ENCODE results near the gene CCDC57. TPM values are rescaled to one million over a fixed set of nuclear protein-coding genes. Genes with fewer than 3 reads are reported as not detected.
A peak's percentile ranks its signal among the peaks of the same experiment; 100 is the strongest.

CCDC57 gene
- total and polyA plus RNA-seq, 8 donors = 19.6 to 176 (median 25.4) TPM

- Histone ChIP-seq H3K27me3 (no peaks in the 10 kb centered on the region), H3K4me1 (peaks cover 7 to 10% (median 7%) of the 10 kb centered on the region in 3 donors), H3K4me3 (no peak overlapping the region), H3K27ac (no peak overlapping the region), H3K36me3 (peaks cover 0 to 3% (median under 1%) of the 10 kb centered on the region in 3 donors), H3K9me3 (no peaks in the 10 kb centered on the region)
- peak in 2 of 6 donors; percentile 30 to 71 for DNase-seq
- 52 to 70% methylated on average over 26 of the region's 26 CpGs for WGBS, 2 donors
- intact Hi-C loops (cut with DNase I) = loop anchor here in 2 of 3 donors (5.0 to 10.0 kb wide), 2 partner anchors 88 to 90 kb away; no protein-coding TSS in a partner anchor
- no peak for TF ChIP-seq CTCF (IDR thresholded peaks at IDR 0.05)
- no peak for FAIRE-seq
- no peak for ATAC-seq
Observed at GRCh38 chr17:82234211-82235055, 21.8 kb upstream of the CCDC57 start.

GRCh38 chr17:82232876-82233785 is 20.5 kb upstream of the CCDC57 start:
- ATAC-seq = no peak
- peaks cover 7 to 10% (median 7%) of the 10 kb centered on the region in 3 donors for H3K4me1 ChIP-seq
- TF ChIP-seq CTCF (IDR thresholded peaks at IDR 0.05) = no peak
- 74 to 87% methylated on average over 18 to 21 of the region's 21 CpGs for WGBS, 2 donors
- no peaks in the 10 kb centered on the region for H3K9me3 ChIP-seq
- H3K36me3 ChIP-seq = no peaks in the 10 kb centered on the region
- intact Hi-C loops (cut with DNase I) = loop anchor here in 1 of 3 donors (10.0 kb wide), 1 partner anchor 92 kb away; no protein-coding TSS in a partner anchor
- H3K27ac ChIP-seq = no peak overlapping the region
- DNase-seq = peak in 2 of 6 donors; percentile 42 to 51
- no peak overlapping the region for H3K4me3 ChIP-seq
- no peaks in the 10 kb centered on the region for H3K27me3 ChIP-seq
- no peak for FAIRE-seq

GRCh38 chr17:82232322-82232820 is 19.7 kb upstream of the CCDC57 start:
- Histone ChIP-seq H3K36me3 (no peaks in the 10 kb centered on the region), H3K4me1 (peaks cover 7 to 10% (median 7%) of the 10 kb centered on the region in 3 donors), H3K9me3 (no peaks in the 10 kb centered on the region), H3K27me3 (no peaks in the 10 kb centered on the region), H3K27ac (no peak overlapping the region), H3K4me3 (no peak overlapping the region)
- no peak for TF ChIP-seq CTCF (IDR thresholded peaks at IDR 0.05)
- 82 to 85% methylated on average over 21 of the region's 21 CpGs for WGBS, 2 donors
- intact Hi-C loops (cut with DNase I) = loop anchor here in 1 of 3 donors (10.0 kb wide), 1 partner anchor 92 kb away; no protein-coding TSS in a partner anchor
- ATAC-seq (no peak), FAIRE-seq (no peak), DNase-seq (peak in 2 of 6 donors; percentile 51 to 82)

- FAIRE-seq = no peak
- DNase-seq = peak in 4 of 6 donors; percentile 35 to 79 (median 72)
- Histone ChIP-seq H3K4me3 (peak overlapping the region; percentile 14 to 40 (median 28)), H3K36me3 (no peaks in the 10 kb centered on the region), H3K4me1 (peaks cover 7 to 10% (median 7%) of the 10 kb centered on the region in 3 donors), H3K27me3 (no peaks in the 10 kb centered on the region), H3K27ac (peak overlapping the region in 3 of 4 donors; percentile 39 to 69 (median 66)), H3K9me3 (no peaks in the 10 kb centered on the region)
- intact Hi-C loops (cut with DNase I) = loop anchor here in 1 of 3 donors (10.0 kb wide), 1 partner anchor 93 kb away; no protein-coding TSS in a partner anchor
- TF ChIP-seq CTCF (IDR thresholded peaks at IDR 0.05) = no peak
- 25 to 32% methylated on average over 22 to 42 of the region's 42 CpGs for WGBS, 2 donors
- ATAC-seq = peak; percentile 25 to 47 (median 40)
Observed at GRCh38 chr17:82231562-82232321, 19.1 kb upstream of the CCDC57 start.
